Measurements from ENCODE around the gene TRAPPC12. TPM values are rescaled to one million over a fixed set of nuclear protein-coding genes. Genes with fewer than 3 reads are reported as not detected.
A peak's percentile ranks its signal among the peaks of the same experiment; 100 is the strongest.

Gene TRAPPC12
- total and polyA plus RNA-seq, 9 donors: 64.1 to 143 (median 81.4) TPM

GRCh38 chr2:3517948-3518495 lies 138.5 kb downstream of the TRAPPC12 start:
- DNase-seq: no peak
- no peaks in the 10 kb centered on the region for H3K27me3 ChIP-seq
- H3K9me3 ChIP-seq: no peaks in the 10 kb centered on the region
- 30 to 32% (median 30%) methylated on average over 3 of the region's 3 CpGs for WGBS, 3 donors
- intact Hi-C loops (cut with DNase I): no loop called here
- peak overlapping the region; percentile 83 to 99 for H3K27ac ChIP-seq
- TF ChIP-seq CTCF (IDR thresholded peaks at IDR 0.05) (no peak), POLR2A (IDR thresholded peaks at IDR 0.05) (no peak), EP300 (IDR thresholded peaks at IDR 0.05) (no peak)
- peak overlapping the region; percentile 85 for H3K4me3 ChIP-seq
- no peaks in the 10 kb centered on the region for H3K36me3 ChIP-seq
- peaks cover 5% of the 10 kb centered on the region for H3K4me1 ChIP-seq (ENCODE audit: insufficient read depth)

GRCh38 chr2:3518496-3519254 lies 139.2 kb downstream of the TRAPPC12 start:
- H3K27ac ChIP-seq: peak overlapping the region; percentile 83 to 99
- H3K27me3 ChIP-seq: no peaks in the 10 kb centered on the region
- H3K4me1 ChIP-seq (ENCODE audit: insufficient read depth): peaks cover 7% of the 10 kb centered on the region
- WGBS, 3 donors: 0% methylated on average over 52 to 67 of the region's 67 CpGs
- intact Hi-C loops (cut with DNase I): no loop called here
- TF ChIP-seq CTCF (IDR thresholded peaks at IDR 0.05): peak in 1 of 3 donors; percentile 7
- no peak for TF ChIP-seq EP300 (IDR thresholded peaks at IDR 0.05)
- peak; percentile 99 to 100 (median 99) for DNase-seq
- H3K9me3 ChIP-seq: no peaks in the 10 kb centered on the region
- H3K36me3 ChIP-seq: no peaks in the 10 kb centered on the region
- H3K4me3 ChIP-seq: peak overlapping the region; percentile 85

- H3K36me3 ChIP-seq: no peaks in the 10 kb centered on the region
- DNase-seq: peak; percentile 77 to 87 (median 85)
- intact Hi-C loops (cut with DNase I): no loop called here
- peak within 1 kb of the TSS; percentile 85 for H3K4me3 ChIP-seq
- 2 to 3% (median 2%) methylated on average over 67 to 76 of the region's 76 CpGs for WGBS, 3 donors
- peak within 1 kb of the TSS; percentile 83 to 99 for H3K27ac ChIP-seq
- H3K27me3 ChIP-seq: no peaks in the 10 kb centered on the region
- peaks cover 11% of the 10 kb centered on the region for H3K4me1 ChIP-seq (ENCODE audit: insufficient read depth)
- TF ChIP-seq POLR2A (IDR thresholded peaks at IDR 0.05): peak; percentile 84
- no peak for TF ChIP-seq EP300 (IDR thresholded peaks at IDR 0.05)
- TF ChIP-seq CTCF (IDR thresholded peaks at IDR 0.05): peak in 1 of 3 donors; percentile 3
- no peaks in the 10 kb centered on the region for H3K9me3 ChIP-seq
Observed at GRCh38 chr2:3519255-3520205, 140.0 kb downstream of the TRAPPC12 start, which contains the start of gene ADI1. TSS of gene ADI1 (minus strand) at chr2:3519531. CDS start at chr2:3519487, 44 bp downstream.

GRCh38 chr2:3520591-3520990 lies 141.1 kb downstream of the TRAPPC12 start:
- Histone ChIP-seq H3K4me1 (ENCODE audit: insufficient read depth) (peaks cover 13% of the 10 kb centered on the region), H3K4me3 (no peak overlapping the region)

More at GRCh38 chr2:3520591-3520990, 141.1 kb downstream of the TRAPPC12 start:
- no peak for DNase-seq
- Histone ChIP-seq H3K36me3 (no peaks in the 10 kb centered on the region), H3K27me3 (no peaks in the 10 kb centered on the region), H3K9me3 (no peaks in the 10 kb centered on the region), H3K27ac (no peak overlapping the region)
- 93 to 95% (median 94%) methylated on average over 6 of the region's 6 CpGs for WGBS, 3 donors
- intact Hi-C loops (cut with DNase I): no loop called here
- TF ChIP-seq POLR2A (IDR thresholded peaks at IDR 0.05) (no peak), EP300 (IDR thresholded peaks at IDR 0.05) (no peak), CTCF (IDR thresholded peaks at IDR 0.05) (no peak)
